HUES6 (cell line): ENCODE results near the gene LMO7.

Experiments used
- H3K27ac ChIP-seq: 2 replicates; pipeline ENCODE4 v1.7.0; 2013; ENCODE audit warnings: low read depth, mild to moderate bottlenecking, low read length, inconsistent platforms
- H3K27me3 ChIP-seq: 2 replicates; pipeline ENCODE4 v1.6.1; 2013; ENCODE audit warnings: low read length; ENCODE audit not compliant: control insufficient read depth, insufficient read depth
- H3K36me3 ChIP-seq: 2 replicates; pipeline ENCODE4 v1.6.1; 2013; ENCODE audit warnings: low read length; ENCODE audit not compliant: control insufficient read depth, insufficient read depth
- H3K4me1 ChIP-seq: 2 replicates; pipeline ENCODE4 v1.6.1; 2013; ENCODE audit warnings: low read length; ENCODE audit not compliant: control insufficient read depth, insufficient read depth
- H3K4me3 ChIP-seq: 2 replicates; pipeline ENCODE4 v1.5.1; 2013; ENCODE audit warnings: low read depth, low read length
- H3K9ac ChIP-seq: one replicate; pipeline ENCODE4 v1.6.1; 2013; ENCODE audit warnings: mild to moderate bottlenecking, low read length
- H3K9me3 ChIP-seq: 2 replicates; pipeline ENCODE4 v1.6.1; 2013; ENCODE audit warnings: low read depth, low read length; ENCODE audit not compliant: control insufficient read depth, insufficient read depth

The LMO7 gene

GRCh38 chr13:75647126-75647784 is 11.1 kb downstream of the LMO7 start:
- Histone ChIP-seq H3K4me3 (no peak overlapping the region), H3K27ac (no peak overlapping the region), H3K9ac (no peak overlapping the region), H3K9me3 (no peaks in the 10 kb centered on the region), H3K27me3 (no peaks in the 10 kb centered on the region), H3K4me1 (no peaks in the 10 kb centered on the region), H3K36me3 (no peaks in the 10 kb centered on the region)

- Histone ChIP-seq H3K9ac (no peak overlapping the region), H3K4me1 (no peaks in the 10 kb centered on the region), H3K9me3 (no peaks in the 10 kb centered on the region), H3K27ac (no peak overlapping the region), H3K4me3 (no peak overlapping the region), H3K36me3 (no peaks in the 10 kb centered on the region), H3K27me3 (no peaks in the 10 kb centered on the region)
These were observed 12.3 kb downstream of the LMO7 start for GRCh38 chr13:75648446-75648845.

GRCh38 chr13:75651013-75651412 is 14.9 kb downstream of the LMO7 start:
- Histone ChIP-seq H3K9ac (no peak overlapping the region), H3K9me3 (no peaks in the 10 kb centered on the region), H3K36me3 (no peaks in the 10 kb centered on the region), H3K27ac (no peak overlapping the region), H3K27me3 (no peaks in the 10 kb centered on the region), H3K4me1 (no peaks in the 10 kb centered on the region), H3K4me3 (no peak overlapping the region)

GRCh38 chr13:75652726-75653125 is 16.6 kb downstream of the LMO7 start:
- Histone ChIP-seq H3K9ac (no peak overlapping the region), H3K27ac (no peak overlapping the region), H3K4me3 (no peak overlapping the region), H3K9me3 (no peaks in the 10 kb centered on the region), H3K27me3 (no peaks in the 10 kb centered on the region), H3K4me1 (no peaks in the 10 kb centered on the region), H3K36me3 (no peaks in the 10 kb centered on the region)

- no peaks in the 10 kb centered on the region for H3K36me3 ChIP-seq
- H3K9ac ChIP-seq: no peak overlapping the region
- H3K4me3 ChIP-seq: no peak overlapping the region
- H3K27ac ChIP-seq: no peak overlapping the region
- no peaks in the 10 kb centered on the region for H3K27me3 ChIP-seq
- no peaks in the 10 kb centered on the region for H3K4me1 ChIP-seq
- no peaks in the 10 kb centered on the region for H3K9me3 ChIP-seq
These were observed 20.4 kb downstream of the LMO7 start for GRCh38 chr13:75656425-75656989.

GRCh38 chr13:75657111-75657510 is 21.0 kb downstream of the LMO7 start:
- H3K9me3 ChIP-seq: no peaks in the 10 kb centered on the region
- H3K4me3 ChIP-seq: no peak overlapping the region
- H3K27ac ChIP-seq: no peak overlapping the region
- no peaks in the 10 kb centered on the region for H3K27me3 ChIP-seq
- no peak overlapping the region for H3K9ac ChIP-seq
- no peaks in the 10 kb centered on the region for H3K36me3 ChIP-seq
- no peaks in the 10 kb centered on the region for H3K4me1 ChIP-seq

GRCh38 chr13:75660694-75661093 is 24.6 kb downstream of the LMO7 start:
- Histone ChIP-seq H3K9me3 (no peaks in the 10 kb centered on the region), H3K4me1 (no peaks in the 10 kb centered on the region), H3K9ac (no peak overlapping the region), H3K27ac (no peak overlapping the region), H3K4me3 (no peak overlapping the region), H3K36me3 (no peaks in the 10 kb centered on the region), H3K27me3 (no peaks in the 10 kb centered on the region)

- Histone ChIP-seq H3K4me1 (no peaks in the 10 kb centered on the region), H3K27me3 (no peaks in the 10 kb centered on the region), H3K4me3 (no peak overlapping the region), H3K9me3 (no peaks in the 10 kb centered on the region), H3K27ac (no peak overlapping the region), H3K9ac (no peak overlapping the region), H3K36me3 (no peaks in the 10 kb centered on the region)
These were observed 25.3 kb downstream of the LMO7 start for GRCh38 chr13:75661443-75661842.

- Histone ChIP-seq H3K9ac (no peak overlapping the region), H3K4me1 (no peaks in the 10 kb centered on the region), H3K27ac (no peak overlapping the region), H3K36me3 (no peaks in the 10 kb centered on the region), H3K4me3 (no peak overlapping the region), H3K27me3 (no peaks in the 10 kb centered on the region), H3K9me3 (no peaks in the 10 kb centered on the region)
These were observed 30.7 kb downstream of the LMO7 start for GRCh38 chr13:75666646-75667351.

GRCh38 chr13:75669706-75670105 is 33.6 kb downstream of the LMO7 start:
- Histone ChIP-seq H3K27ac (no peak overlapping the region), H3K9ac (no peak overlapping the region), H3K4me1 (no peaks in the 10 kb centered on the region), H3K9me3 (no peaks in the 10 kb centered on the region), H3K27me3 (no peaks in the 10 kb centered on the region), H3K4me3 (no peak overlapping the region), H3K36me3 (no peaks in the 10 kb centered on the region)

GRCh38 chr13:75670496-75670895 is 34.4 kb downstream of the LMO7 start:
- Histone ChIP-seq H3K9ac (no peak overlapping the region), H3K9me3 (no peaks in the 10 kb centered on the region), H3K4me1 (no peaks in the 10 kb centered on the region; the same call in 1 of the 2 replicates), H3K27me3 (no peaks in the 10 kb centered on the region), H3K36me3 (no peaks in the 10 kb centered on the region), H3K4me3 (no peak overlapping the region), H3K27ac (no peak overlapping the region)
